ENCODE results near the gene SLC35F1.

The SLC35F1 gene

DNA sequence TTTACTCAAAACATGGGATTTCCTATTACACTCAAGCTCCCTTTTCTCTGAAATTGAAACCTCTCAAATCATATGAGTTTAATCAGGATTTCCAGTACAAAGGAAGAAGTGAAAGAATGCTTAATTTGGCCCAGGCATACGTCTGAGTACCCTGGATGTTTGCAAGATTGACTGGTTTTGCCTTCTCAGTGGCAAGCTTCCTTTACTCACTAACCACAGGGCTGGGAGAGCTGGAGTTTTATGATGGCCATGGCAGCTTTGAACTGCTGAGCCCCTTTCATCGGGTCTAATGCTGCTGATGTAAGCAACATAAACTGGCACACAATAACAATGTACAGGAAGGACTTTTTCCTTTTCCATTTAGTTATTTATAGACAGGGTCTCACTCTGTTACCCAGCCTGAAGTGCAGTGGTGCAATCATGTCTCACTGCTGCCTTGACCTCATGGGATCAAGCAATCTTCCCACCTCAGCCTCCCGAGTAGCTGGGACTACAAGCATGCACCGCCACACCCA is 194.8 kb downstream of the SLC35F1 start:
- Histone ChIP-seq H3K79me2 (ENCODE audit: insufficient read depth, low read length) (no peaks in the 10 kb centered on the region), H3K4me1 (ENCODE audit: insufficient read depth, low read length) (no peaks in the 10 kb centered on the region), H3K4me3 (ENCODE audit: low read depth in 1 of 2, low read length in 2 of 2) (no peak overlapping the region), H2AFZ (ENCODE audit: low read depth, low read length) (no peak overlapping the region), H3K9ac (ENCODE audit: low read depth, low read length) (no peak overlapping the region), H3K9me3 (ENCODE audit: insufficient read depth, low read length, severe bottlenecking) (peaks cover 4% of the 10 kb centered on the region), H4K20me1 (ENCODE audit: insufficient read depth, low read length) (no peaks in the 10 kb centered on the region), H3K27ac (ENCODE audit: low read length) (no peak overlapping the region), H3K27me3 (ENCODE audit: insufficient read depth, low read length, poor library complexity) (no peaks in the 10 kb centered on the region), H3K4me2 (ENCODE audit: insufficient read depth, low read length) (no peak overlapping the region), H3K36me3 (ENCODE audit: insufficient read depth, low read length) (no peaks in the 10 kb centered on the region)
- DNase-seq (no peak), ATAC-seq (ENCODE audit: insufficient read depth, low read depth) (no peak)
- TF ChIP-seq, protein P1, sequence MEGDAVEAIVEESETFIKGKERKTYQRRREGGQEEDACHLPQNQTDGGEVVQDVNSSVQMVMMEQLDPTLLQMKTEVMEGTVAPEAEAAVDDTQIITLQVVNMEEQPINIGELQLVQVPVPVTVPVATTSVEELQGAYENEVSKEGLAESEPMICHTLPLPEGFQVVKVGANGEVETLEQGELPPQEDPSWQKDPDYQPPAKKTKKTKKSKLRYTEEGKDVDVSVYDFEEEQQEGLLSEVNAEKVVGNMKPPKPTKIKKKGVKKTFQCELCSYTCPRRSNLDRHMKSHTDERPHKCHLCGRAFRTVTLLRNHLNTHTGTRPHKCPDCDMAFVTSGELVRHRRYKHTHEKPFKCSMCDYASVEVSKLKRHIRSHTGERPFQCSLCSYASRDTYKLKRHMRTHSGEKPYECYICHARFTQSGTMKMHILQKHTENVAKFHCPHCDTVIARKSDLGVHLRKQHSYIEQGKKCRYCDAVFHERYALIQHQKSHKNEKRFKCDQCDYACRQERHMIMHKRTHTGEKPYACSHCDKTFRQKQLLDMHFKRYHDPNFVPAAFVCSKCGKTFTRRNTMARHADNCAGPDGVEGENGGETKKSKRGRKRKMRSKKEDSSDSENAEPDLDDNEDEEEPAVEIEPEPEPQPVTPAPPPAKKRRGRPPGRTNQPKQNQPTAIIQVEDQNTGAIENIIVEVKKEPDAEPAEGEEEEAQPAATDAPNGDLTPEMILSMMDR (IDR thresholded peaks at IDR 0.05; ENCODE audit: borderline replicate concordance, extremely low read depth, low read length, poor library complexity, severe bottlenecking), result no peak

- no peaks in the 10 kb centered on the region for H3K4me1 ChIP-seq (ENCODE audit: insufficient read depth, low read length)
- DNase-seq, result no peak
- no peak overlapping the region for H3K9ac ChIP-seq (ENCODE audit: low read depth, low read length)
- H4K20me1 ChIP-seq (ENCODE audit: insufficient read depth, low read length), result no peaks in the 10 kb centered on the region
- no peaks in the 10 kb centered on the region for H3K79me2 ChIP-seq (ENCODE audit: insufficient read depth, low read length)
- H3K27me3 ChIP-seq (ENCODE audit: insufficient read depth, low read length, poor library complexity), result no peaks in the 10 kb centered on the region
- no peaks in the 10 kb centered on the region for H3K36me3 ChIP-seq (ENCODE audit: insufficient read depth, low read length)
- H2AFZ ChIP-seq (ENCODE audit: low read depth, low read length), result no peak overlapping the region
- no peak overlapping the region for H3K4me2 ChIP-seq (ENCODE audit: insufficient read depth, low read length)
- no peak for ATAC-seq (ENCODE audit: insufficient read depth, low read depth)
- no peak overlapping the region for H3K4me3 ChIP-seq (ENCODE audit: low read depth in 1 of 2, low read length in 2 of 2)
- H3K27ac ChIP-seq (ENCODE audit: low read length), result no peak overlapping the region
- H3K9me3 ChIP-seq (ENCODE audit: insufficient read depth, low read length, severe bottlenecking), result peaks cover 4% of the 10 kb centered on the region
- TF ChIP-seq, protein P1 (IDR thresholded peaks at IDR 0.05; ENCODE audit: borderline replicate concordance, extremely low read depth, low read length, poor library complexity, severe bottlenecking), result no peak
- TF ChIP-seq EZH2 (IDR thresholded peaks at IDR 0.05; ENCODE audit: borderline replicate concordance, low read depth, low read length, severe bottlenecking), result no peak
Observed at GRCh38 chr6:118102401-118102800, 195.3 kb downstream of the SLC35F1 start.

- no peak overlapping the region for H2AFZ ChIP-seq (ENCODE audit: low read depth, low read length)
- H4K20me1 ChIP-seq (ENCODE audit: insufficient read depth, low read length), result no peaks in the 10 kb centered on the region
- no peaks in the 10 kb centered on the region for H3K4me1 ChIP-seq (ENCODE audit: insufficient read depth, low read length)
- DNase-seq, result no peak
- no peaks in the 10 kb centered on the region for H3K27me3 ChIP-seq (ENCODE audit: insufficient read depth, low read length, poor library complexity)
- H3K4me2 ChIP-seq (ENCODE audit: insufficient read depth, low read length), result no peak overlapping the region
- H3K4me3 ChIP-seq (ENCODE audit: low read depth in 1 of 2, low read length in 2 of 2), result no peak overlapping the region
- TF ChIP-seq, protein P1 (IDR thresholded peaks at IDR 0.05; ENCODE audit: borderline replicate concordance, extremely low read depth, low read length, poor library complexity, severe bottlenecking), result no peak
- no peak for TF ChIP-seq EZH2 (IDR thresholded peaks at IDR 0.05; ENCODE audit: borderline replicate concordance, low read depth, low read length, severe bottlenecking)
- H3K79me2 ChIP-seq (ENCODE audit: insufficient read depth, low read length), result no peaks in the 10 kb centered on the region
- H3K9me3 ChIP-seq (ENCODE audit: insufficient read depth, low read length, severe bottlenecking), result peaks cover 4% of the 10 kb centered on the region
- no peaks in the 10 kb centered on the region for H3K36me3 ChIP-seq (ENCODE audit: insufficient read depth, low read length)
- no peak overlapping the region for H3K9ac ChIP-seq (ENCODE audit: low read depth, low read length)
- ATAC-seq (ENCODE audit: insufficient read depth, low read depth), result no peak
- H3K27ac ChIP-seq (ENCODE audit: low read length), result no peak overlapping the region
Observed at GRCh38 chr6:118103381-118104146, 196.5 kb downstream of the SLC35F1 start.
